GM23338 (cell line): ENCODE measurements around the gene AFAP1L1. TPM values are rescaled to one million over a fixed set of nuclear protein-coding genes. Genes with fewer than 3 reads are reported as not detected.

Experiments
- ATAC-seq: fragments of 200-7000 bp; cut with Tn5 transposase; 3 replicates; pipeline ENCODE4 v1.9.1; 2020
- DNase-seq: peaks from one replicate; pipeline ENCODE4 v3.0.0-alpha.2; 2015; ENCODE audit warnings: low spot score
- H2AFZ ChIP-seq: fragments of 200-600 bp; sonication (generic); 2 replicates; pipeline ENCODE4 v1.8.0; 2016; ENCODE audit warnings: antibody characterized with exemption, mild to moderate bottlenecking, moderate library complexity
- H3F3A ChIP-seq: fragments of 200-600 bp; sonication (generic); replicated peaks from 2 replicates; pipeline ENCODE4 v1.8.0; 2017; ENCODE audit warnings: antibody characterized with exemption, mixed run types, low read depth
- H3K27ac ChIP-seq: fragments of 200-600 bp; sonication (generic); 2 replicates; pipeline ENCODE4 v1.6.1; 2016; ENCODE audit warnings: low read depth
- H3K27me3 ChIP-seq: fragments of 200-600 bp; sonication (generic); 2 replicates; pipeline ENCODE4 v1.8.0; 2016; ENCODE audit warnings: mild to moderate bottlenecking, mixed run types, moderate library complexity; ENCODE audit not compliant: insufficient read depth
- H3K36me3 ChIP-seq: fragments of 200-600 bp; sonication (generic); 2 replicates; pipeline ENCODE4 v1.8.0; 2016; ENCODE audit warnings: mild to moderate bottlenecking; ENCODE audit not compliant: insufficient read depth
- H3K4me1 ChIP-seq: fragments of 200-600 bp; sonication (generic); 2 replicates; pipeline ENCODE4 v1.8.0; 2016; ENCODE audit warnings: mild to moderate bottlenecking, moderate library complexity; ENCODE audit not compliant: insufficient read depth
- H3K4me2 ChIP-seq: fragments of 200-600 bp; sonication (generic); 2 replicates; pipeline ENCODE4 v1.7.1; 2017; ENCODE audit warnings: mixed run types
- H3K4me3 ChIP-seq: fragments of 200-600 bp; sonication (generic); 2 replicates; pipeline ENCODE4 v1.6.1; 2016; ENCODE audit warnings: mixed run types
- H3K79me2 ChIP-seq: fragments of 200-600 bp; sonication (generic); replicated peaks from 2 replicates; pipeline ENCODE4 v1.8.0; 2017; ENCODE audit warnings: mild to moderate bottlenecking; ENCODE audit not compliant: insufficient read depth
- H3K9me2 ChIP-seq: fragments of 200-600 bp; sonication (generic); 2 replicates; pipeline ENCODE4 v1.8.0; 2017; ENCODE audit not compliant: insufficient read depth
- H4K20me1 ChIP-seq: fragments of 200-600 bp; sonication (generic); replicated peaks from 2 replicates; pipeline ENCODE4 v1.8.0; 2017; ENCODE audit warnings: mild to moderate bottlenecking; ENCODE audit not compliant: insufficient read depth
- H3K27ac Mint-ChIP-seq: 2 replicates; pipeline ENCODE4 v1.8.0; 2020; ENCODE audit warnings: inconsistent platforms, mild to moderate bottlenecking, moderate library complexity, mixed read lengths
- H3K27me3 Mint-ChIP-seq: 3 replicates; pipeline ENCODE4 v1.8.0; 2022; ENCODE audit warnings: low read depth, mild to moderate bottlenecking, moderate library complexity, mixed read lengths, inconsistent platforms; ENCODE audit not compliant: insufficient read depth, poor library complexity
- H3K36me3 Mint-ChIP-seq: 3 replicates; pipeline ENCODE4 v1.8.0; 2021; ENCODE audit warnings: low read depth, mild to moderate bottlenecking, inconsistent platforms, moderate library complexity, mixed read lengths
- H3K4me1 Mint-ChIP-seq: 3 replicates; pipeline ENCODE4 v1.8.0; 2020; ENCODE audit warnings: mild to moderate bottlenecking, inconsistent platforms, mixed read lengths
- H3K4me3 Mint-ChIP-seq: 3 replicates; pipeline ENCODE4 v1.8.0; 2021; ENCODE audit warnings: moderate library complexity, mild to moderate bottlenecking, inconsistent platforms, mixed read lengths
- H3K9me3 Mint-ChIP-seq: 3 replicates; pipeline ENCODE4 v1.8.0; 2020; ENCODE audit warnings: moderate library complexity, mild to moderate bottlenecking, inconsistent platforms, mixed read lengths
- CREB1 ChIP-seq: fragments of 250-450 bp; sonication (Bioruptor Pico); IDR thresholded peaks from 2 replicates; pipeline ENCODE4 v1.5.0; 2020; ENCODE audit warnings: low read depth, mild to moderate bottlenecking, moderate library complexity
- EZH2 ChIP-seq: fragments of 200-600 bp; sonication (generic); IDR thresholded peaks from one replicate; pipeline ENCODE4 v1.8.0; 2017; ENCODE audit warnings: antibody characterized with exemption, mild to moderate bottlenecking, low read depth; ENCODE audit not compliant: unreplicated experiment
- EZH2phosphoT487 ChIP-seq: fragments of 200-600 bp; sonication (generic); IDR thresholded peaks from one replicate; pipeline ENCODE4 v1.8.1; 2018; ENCODE audit warnings: antibody characterized with exemption; ENCODE audit not compliant: unreplicated experiment
- NANOG ChIP-seq: IDR thresholded peaks from 2 replicates; pipeline ENCODE4 v1.6.1; 2016; ENCODE audit warnings: antibody characterized with exemption, borderline replicate concordance
- POLR2AphosphoS5 ChIP-seq: IDR thresholded peaks from 2 replicates; pipeline ENCODE4 v1.6.1; 2016; ENCODE audit warnings: antibody characterized with exemption, low read depth
- polyA plus RNA-seq: library from polyadenylated mRNA; unstranded; fragments of >200 nt; fragmentation: Nextera tagmentation; extraction: Ambion mirVana; gene quantifications from 2 replicates; pipeline ENCODE4 v1.2.1, GENCODE V29; 2016
- total RNA-seq: library from RNA; depleted of rRNA; stranded (reverse); fragments of >200 nt; shearing (Covaris generic); gene quantifications from 2 replicates; pipeline ENCODE4 v1.2.3, GENCODE V29; 2014
- TF ChIP-seq, protein P1 (sequence below): IDR thresholded peaks from 2 replicates; pipeline ENCODE4 v1.6.1; 2016; ENCODE audit warnings: antibody characterized with exemption
- TF ChIP-seq, protein P2 (sequence below), 2 experiments: fragments of 200-600 bp in 1 of 2; sonication (generic) in 1 of 2; conservative IDR thresholded peaks; 2 replicates each; pipeline versions ENCODE4 v1.5.1 to v1.6.1; 2016 to 2017; ENCODE audit warnings: antibody characterized with exemption in 2 of 2, low read depth in 2 of 2, mild to moderate bottlenecking in 2 of 2, moderate library complexity in 1 of 2

AFAP1L1 gene
- total and polyA plus RNA-seq, 2 experiments from 2014 or later: 3.2 to 5.7 TPM

DNA sequence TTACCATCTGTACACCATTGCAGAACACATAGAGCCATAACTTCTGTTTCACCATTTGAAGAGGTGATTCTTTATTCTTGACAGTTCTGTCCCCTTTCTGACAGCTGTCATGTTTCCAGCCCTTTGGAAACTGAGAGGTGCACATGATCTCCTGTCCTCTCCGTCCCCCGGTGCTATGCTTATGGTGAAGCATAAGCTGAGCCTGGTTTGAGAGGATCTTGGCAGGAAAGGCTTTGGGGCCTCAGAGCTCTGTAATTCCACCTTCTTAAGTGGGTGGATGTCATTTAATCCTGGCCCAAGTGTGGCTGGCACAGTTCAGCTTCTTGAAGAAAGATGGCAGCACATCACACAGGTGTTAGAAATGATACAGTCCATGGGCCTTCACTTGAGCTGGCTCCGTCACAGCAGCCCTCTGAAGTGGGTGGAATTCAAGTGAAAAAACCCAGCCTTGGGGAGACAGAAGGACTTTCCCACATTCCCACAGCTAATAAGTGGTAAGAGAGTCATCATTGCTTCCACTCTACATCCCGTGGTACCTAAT lies 43.0 kb downstream of the AFAP1L1 start:
- DNase-seq: no peak
- no peak for ATAC-seq

DNA sequence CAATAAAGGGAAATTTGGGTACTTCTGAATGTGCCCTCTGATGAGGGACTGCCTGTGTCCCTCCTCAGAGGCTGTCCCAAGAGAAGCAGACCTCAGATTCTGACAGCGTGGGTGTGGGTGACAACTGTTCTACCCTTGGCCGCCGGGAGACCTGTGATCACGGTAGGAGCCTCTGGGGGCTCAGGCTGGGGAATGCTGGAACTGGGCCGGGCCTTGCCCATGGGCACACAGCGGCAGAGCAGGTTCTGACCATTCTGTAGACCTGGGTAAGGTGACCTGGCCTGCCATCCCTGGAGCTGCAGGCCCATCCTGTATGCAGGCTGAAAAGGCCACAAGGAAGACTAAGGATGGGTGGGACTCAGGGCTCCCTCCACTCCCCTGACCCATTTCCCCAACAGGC lies 44.1 kb downstream of the AFAP1L1 start:
- Histone ChIP-seq H3F3A (no peaks in the 10 kb centered on the region), H2AFZ (no peak overlapping the region), H3K27ac (no peak overlapping the region), H3K4me2 (no peak overlapping the region), H3K9me2 (no peaks in the 10 kb centered on the region), H3K4me3 (no peak overlapping the region), H3K4me1 (no peaks in the 10 kb centered on the region), H3K79me2 (no peaks in the 10 kb centered on the region), H3K27me3 (no peaks in the 10 kb centered on the region), H3K36me3 (no peaks in the 10 kb centered on the region), H4K20me1 (no peaks in the 10 kb centered on the region)
- no peaks in the 10 kb centered on the region for H3K36me3 Mint-ChIP-seq
- no peak overlapping the region for H3K4me3 Mint-ChIP-seq
- TF ChIP-seq EZH2: no peak
- TF ChIP-seq, protein P1, sequence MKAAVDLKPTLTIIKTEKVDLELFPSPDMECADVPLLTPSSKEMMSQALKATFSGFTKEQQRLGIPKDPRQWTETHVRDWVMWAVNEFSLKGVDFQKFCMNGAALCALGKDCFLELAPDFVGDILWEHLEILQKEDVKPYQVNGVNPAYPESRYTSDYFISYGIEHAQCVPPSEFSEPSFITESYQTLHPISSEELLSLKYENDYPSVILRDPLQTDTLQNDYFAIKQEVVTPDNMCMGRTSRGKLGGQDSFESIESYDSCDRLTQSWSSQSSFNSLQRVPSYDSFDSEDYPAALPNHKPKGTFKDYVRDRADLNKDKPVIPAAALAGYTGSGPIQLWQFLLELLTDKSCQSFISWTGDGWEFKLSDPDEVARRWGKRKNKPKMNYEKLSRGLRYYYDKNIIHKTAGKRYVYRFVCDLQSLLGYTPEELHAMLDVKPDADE: no peak
- TF ChIP-seq NANOG: no peak
- no peak for TF ChIP-seq POLR2AphosphoS5
- no peak for TF ChIP-seq CREB1 (CRISPR knock-in tag)
- ATAC-seq: no peak
- DNase-seq: no peak
- H3K27ac Mint-ChIP-seq: no peak overlapping the region
- peaks cover 2% of the 10 kb centered on the region for H3K27me3 Mint-ChIP-seq
- peaks cover 14% of the 10 kb centered on the region for H3K4me1 Mint-ChIP-seq
- H3K9me3 Mint-ChIP-seq: no peaks in the 10 kb centered on the region

More for the DNA sequence above, 43.0 kb downstream of the AFAP1L1 start:
- H3K36me3 ChIP-seq: no peaks in the 10 kb centered on the region
- no peaks in the 10 kb centered on the region for H3K27me3 ChIP-seq
- H3K79me2 ChIP-seq: no peaks in the 10 kb centered on the region
- no peak overlapping the region for H3K4me3 ChIP-seq
- TF ChIP-seq, protein P2, sequence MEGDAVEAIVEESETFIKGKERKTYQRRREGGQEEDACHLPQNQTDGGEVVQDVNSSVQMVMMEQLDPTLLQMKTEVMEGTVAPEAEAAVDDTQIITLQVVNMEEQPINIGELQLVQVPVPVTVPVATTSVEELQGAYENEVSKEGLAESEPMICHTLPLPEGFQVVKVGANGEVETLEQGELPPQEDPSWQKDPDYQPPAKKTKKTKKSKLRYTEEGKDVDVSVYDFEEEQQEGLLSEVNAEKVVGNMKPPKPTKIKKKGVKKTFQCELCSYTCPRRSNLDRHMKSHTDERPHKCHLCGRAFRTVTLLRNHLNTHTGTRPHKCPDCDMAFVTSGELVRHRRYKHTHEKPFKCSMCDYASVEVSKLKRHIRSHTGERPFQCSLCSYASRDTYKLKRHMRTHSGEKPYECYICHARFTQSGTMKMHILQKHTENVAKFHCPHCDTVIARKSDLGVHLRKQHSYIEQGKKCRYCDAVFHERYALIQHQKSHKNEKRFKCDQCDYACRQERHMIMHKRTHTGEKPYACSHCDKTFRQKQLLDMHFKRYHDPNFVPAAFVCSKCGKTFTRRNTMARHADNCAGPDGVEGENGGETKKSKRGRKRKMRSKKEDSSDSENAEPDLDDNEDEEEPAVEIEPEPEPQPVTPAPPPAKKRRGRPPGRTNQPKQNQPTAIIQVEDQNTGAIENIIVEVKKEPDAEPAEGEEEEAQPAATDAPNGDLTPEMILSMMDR (conservative IDR thresholded peaks at IDR 0.05; ENCODE audit: low read depth in 2 of 2): peak; percentile 11 to 28; a peak in 2 of 4 replicates
- TF ChIP-seq EZH2phosphoT487: no peak
- Mint-ChIP-seq H3K4me3 (no peak overlapping the region), H3K9me3 (no peaks in the 10 kb centered on the region), H3K4me1 (peaks cover 19% of the 10 kb centered on the region), H3K27ac (no peak overlapping the region), H3K27me3 (peaks cover 2% of the 10 kb centered on the region), H3K36me3 (no peaks in the 10 kb centered on the region)
- no peaks in the 10 kb centered on the region for H3K4me1 ChIP-seq
- H3K4me2 ChIP-seq: no peak overlapping the region
- no peaks in the 10 kb centered on the region for H4K20me1 ChIP-seq
- no peak overlapping the region for H2AFZ ChIP-seq
- H3K9me2 ChIP-seq: no peaks in the 10 kb centered on the region
- no peaks in the 10 kb centered on the region for H3F3A ChIP-seq
- H3K27ac ChIP-seq: no peak overlapping the region
